CD14-positive monocyte (primary cell): Measurements from ENCODE around the gene SERPINE1. TPM values are rescaled to one million over a fixed set of nuclear protein-coding genes. Genes with fewer than 3 reads are reported as not detected.

Experiments used
- DNase-seq, 3 donors: peaks; one replicate each; pipeline ENCODE4 v3.0.0-alpha.2; 2011 to 2022
- H2AFZ ChIP-seq: 2 replicates; pipeline ENCODE4 v1.6.0; 2012; ENCODE audit warnings: mild to moderate bottlenecking, low read depth, low read length, inconsistent platforms; ENCODE audit not compliant: insufficient read depth, poor library complexity, severe bottlenecking
- H3K27ac ChIP-seq, 2 donors: 1 replicate in 1 of 2; 2 replicates in 1 of 2; pipeline ENCODE4 v1.5.1; 2012 to 2013; ENCODE audit warnings: low read length in 2 of 2, control low read depth in 1 of 2, inconsistent platforms in 1 of 2, low read depth in 1 of 2, mild to moderate bottlenecking in 1 of 2
- H3K27me3 ChIP-seq, 2 donors: one replicate each; pipeline versions ENCODE4 v1.6.0 to v1.6.1; 2011 to 2013; ENCODE audit warnings: low read length in 2 of 2; ENCODE audit not compliant: control insufficient read depth in 2 of 2, insufficient read depth in 2 of 2
- H3K36me3 ChIP-seq, 2 donors: replicated peaks in 1 of 2; 1 replicate in 1 of 2; 2 replicates in 1 of 2; pipeline versions ENCODE4 v1.5.1 to v1.6.1; 2012 to 2013; ENCODE audit warnings: low read length in 2 of 2, control low read depth in 1 of 2, inconsistent platforms in 1 of 2, mild to moderate bottlenecking in 1 of 2; ENCODE audit not compliant: insufficient read depth in 2 of 2, control insufficient read depth in 1 of 2
- H3K4me1 ChIP-seq, 2 donors: 1 replicate in 1 of 2; 2 replicates in 1 of 2; pipeline versions ENCODE4 v1.5.1 to v1.6.1; 2012 to 2013; ENCODE audit warnings: low read length in 2 of 2, control low read depth in 1 of 2, inconsistent platforms in 1 of 2, mild to moderate bottlenecking in 1 of 2, moderate library complexity in 1 of 2; ENCODE audit not compliant: insufficient read depth in 2 of 2, control insufficient read depth in 1 of 2
- H3K4me2 ChIP-seq: replicated peaks from 2 replicates; pipeline ENCODE3; 2012; ENCODE audit warnings: low read length, moderate library complexity, mild to moderate bottlenecking; ENCODE audit not compliant: poor library complexity, severe bottlenecking; ENCODE audit errors: extremely low read depth
- H3K4me3 ChIP-seq, 3 experiments: fragments of 200-600 bp in 1 of 3; sonication (generic) in 1 of 3; replicated peaks in 1 of 3; 1 replicate in 2 of 3; 2 replicates in 1 of 3; pipeline ENCODE4 v1.5.1; 2011 to 2013; ENCODE audit warnings: low read length in 3 of 3, mild to moderate bottlenecking in 3 of 3, control low read depth in 2 of 3, low read depth in 2 of 3, inconsistent platforms in 1 of 3, moderate library complexity in 1 of 3
- H3K79me2 ChIP-seq: 2 replicates; pipeline ENCODE4 v1.6.0; 2012; ENCODE audit warnings: mild to moderate bottlenecking, control low read depth, inconsistent platforms, low read length, moderate library complexity; ENCODE audit not compliant: insufficient read depth
- H3K9ac ChIP-seq: 2 replicates; pipeline ENCODE4 v1.6.0; 2017; ENCODE audit warnings: low read length, mild to moderate bottlenecking; ENCODE audit not compliant: insufficient read depth, poor library complexity, severe bottlenecking
- H3K9me3 ChIP-seq, 2 donors: replicated peaks in 1 of 2; 1 replicate in 1 of 2; 2 replicates in 1 of 2; pipeline versions ENCODE4 v1.5.1 to v1.6.1; 2012 to 2013; ENCODE audit warnings: low read length in 2 of 2, control low read depth in 1 of 2; ENCODE audit not compliant: control insufficient read depth in 1 of 2, insufficient read depth in 1 of 2
- H4K20me1 ChIP-seq: 2 replicates; pipeline ENCODE4 v1.6.0; 2012; ENCODE audit warnings: mild to moderate bottlenecking, low read length, control low read depth, moderate library complexity; ENCODE audit not compliant: insufficient read depth
- H3K27ac Mint-ChIP-seq, 7 donors: one replicate each; pipeline ENCODE4 v1.8.0; 2020; ENCODE audit warnings: mild to moderate bottlenecking in 7 of 7, mixed read lengths in 7 of 7, moderate library complexity in 6 of 7, inconsistent platforms in 2 of 7
- H3K27me3 Mint-ChIP-seq, 3 donors: one replicate each; pipeline ENCODE4 v1.8.0; 2021 to 2022; ENCODE audit warnings: low read depth in 3 of 3, mild to moderate bottlenecking in 3 of 3, mixed read lengths in 3 of 3, moderate library complexity in 3 of 3, inconsistent platforms in 1 of 3
- H3K36me3 Mint-ChIP-seq, 2 donors: one replicate each; pipeline ENCODE4 v1.8.0; 2020; ENCODE audit warnings: mixed read lengths in 2 of 2, inconsistent platforms in 1 of 2, mild to moderate bottlenecking in 1 of 2
- H3K4me1 Mint-ChIP-seq: one replicate; pipeline ENCODE4 v1.8.0; 2020; ENCODE audit warnings: mild to moderate bottlenecking, mixed read lengths
- H3K4me3 Mint-ChIP-seq, 2 donors: one replicate each; pipeline ENCODE4 v1.8.0; 2020; ENCODE audit warnings: mild to moderate bottlenecking in 2 of 2, mixed read lengths in 2 of 2, moderate library complexity in 1 of 2
- H3K9me3 Mint-ChIP-seq, 7 donors: one replicate each; pipeline ENCODE4 v1.8.0; 2020 to 2022; ENCODE audit warnings: mixed read lengths in 7 of 7, mild to moderate bottlenecking in 6 of 7, moderate library complexity in 6 of 7, inconsistent platforms in 2 of 7
- whole genome bisulfite sequencing: methylation state at CpG from one replicate; pipeline ENCODE4 v1.1.5; 2013; ENCODE audit warnings: missing lambda C conversion rate; ENCODE audit not compliant: insufficient coverage; 5-methylcytosine and 5-hydroxymethylcytosine counted together
- intact Hi-C, 2 donors: fragments of 100-400 bp; cut with micrococcal nuclease; formaldehyde crosslinking; loops; one replicate each; pipeline versions ENCODE4 v1.15.0 to v1.15.1; 2023
- polyA plus RNA-seq, 3 donors: library from polyadenylated mRNA; depleted of rRNA in 1 of 3; unstranded in 2 of 3; stranded (reverse) in 1 of 3; fragments of 300-500 nt in 2 of 3; fragments of >200 nt in 1 of 3; fragmentation: Illumina TruSeq in 2 of 3; gene quantifications; 1 replicate in 2 of 3; 2 replicates in 1 of 3; pipeline ENCODE4 v1.2.3, GENCODE V29; 2012 to 2021
- TF ChIP-seq, protein P1 (sequence below): fragments of 200-600 bp; IDR thresholded peaks from one replicate; pipeline ENCODE4 v1.8.0; 2022; ENCODE audit warnings: antibody characterized with exemption, mild to moderate bottlenecking

SERPINE1 gene
- polyA plus RNA-seq, 3 donors: 0.07 to 0.21 (median 0.16) TPM

DNA sequence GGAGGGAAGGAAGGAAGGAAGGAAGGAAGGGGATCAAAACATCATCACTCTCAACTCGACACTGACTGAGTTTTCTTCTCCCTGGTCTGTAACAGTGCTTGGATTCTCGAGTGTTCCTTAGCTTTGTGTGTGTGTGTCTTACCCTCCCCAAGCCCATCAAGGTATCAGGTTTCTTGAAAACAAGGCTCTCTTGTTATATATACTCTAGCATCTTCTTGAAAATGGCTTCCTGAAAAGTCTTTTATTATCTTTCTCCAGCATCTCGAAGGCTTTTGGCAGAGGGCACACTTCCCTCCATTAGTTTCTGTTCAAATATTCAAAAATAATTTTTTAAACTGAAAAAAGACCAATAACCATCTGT is 13.4 kb downstream of the SERPINE1 start:
- H3K9ac ChIP-seq: no peak overlapping the region
- no peak overlapping the region for H3K4me2 ChIP-seq
- Mint-ChIP-seq H3K27ac (peak overlapping the region in 4 of 7 donors; percentile 30 to 73 (median 56)), H3K4me3 (no peak overlapping the region), H3K9me3 (peaks cover 0 to 5% (median 0%) of the 10 kb centered on the region in 7 donors), H3K4me1 (peaks cover 41% of the 10 kb centered on the region), H3K27me3 (peaks cover 17 to 31% (median 29%) of the 10 kb centered on the region in 3 donors), H3K36me3 (peaks cover 0 to 2% of the 10 kb centered on the region in 2 donors)
- H3K27me3 ChIP-seq: peaks cover 0 to 4% of the 10 kb centered on the region in 2 donors
- no peak overlapping the region for H3K27ac ChIP-seq
- H3K36me3 ChIP-seq: no peaks in the 10 kb centered on the region
- H3K4me1 ChIP-seq: peaks cover 21 to 26% of the 10 kb centered on the region in 2 donors
- DNase-seq: no peak
- no peak overlapping the region for H3K4me3 ChIP-seq
- H3K9me3 ChIP-seq: no peaks in the 10 kb centered on the region
- no peaks in the 10 kb centered on the region for H3K79me2 ChIP-seq
- TF ChIP-seq, protein P1, sequence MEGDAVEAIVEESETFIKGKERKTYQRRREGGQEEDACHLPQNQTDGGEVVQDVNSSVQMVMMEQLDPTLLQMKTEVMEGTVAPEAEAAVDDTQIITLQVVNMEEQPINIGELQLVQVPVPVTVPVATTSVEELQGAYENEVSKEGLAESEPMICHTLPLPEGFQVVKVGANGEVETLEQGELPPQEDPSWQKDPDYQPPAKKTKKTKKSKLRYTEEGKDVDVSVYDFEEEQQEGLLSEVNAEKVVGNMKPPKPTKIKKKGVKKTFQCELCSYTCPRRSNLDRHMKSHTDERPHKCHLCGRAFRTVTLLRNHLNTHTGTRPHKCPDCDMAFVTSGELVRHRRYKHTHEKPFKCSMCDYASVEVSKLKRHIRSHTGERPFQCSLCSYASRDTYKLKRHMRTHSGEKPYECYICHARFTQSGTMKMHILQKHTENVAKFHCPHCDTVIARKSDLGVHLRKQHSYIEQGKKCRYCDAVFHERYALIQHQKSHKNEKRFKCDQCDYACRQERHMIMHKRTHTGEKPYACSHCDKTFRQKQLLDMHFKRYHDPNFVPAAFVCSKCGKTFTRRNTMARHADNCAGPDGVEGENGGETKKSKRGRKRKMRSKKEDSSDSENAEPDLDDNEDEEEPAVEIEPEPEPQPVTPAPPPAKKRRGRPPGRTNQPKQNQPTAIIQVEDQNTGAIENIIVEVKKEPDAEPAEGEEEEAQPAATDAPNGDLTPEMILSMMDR: no peak
- intact Hi-C loops: loop anchor here (5.0 to 10.0 kb wide), 3 partner anchors 52 to 144 kb away; partner anchors contain the start of gene FIS1 (in 1 of the 2)
- H2AFZ ChIP-seq: no peak overlapping the region
- no peaks in the 10 kb centered on the region for H4K20me1 ChIP-seq
- no CpG with 5 or more reads among the region's 3 CpGs for WGBS

DNA sequence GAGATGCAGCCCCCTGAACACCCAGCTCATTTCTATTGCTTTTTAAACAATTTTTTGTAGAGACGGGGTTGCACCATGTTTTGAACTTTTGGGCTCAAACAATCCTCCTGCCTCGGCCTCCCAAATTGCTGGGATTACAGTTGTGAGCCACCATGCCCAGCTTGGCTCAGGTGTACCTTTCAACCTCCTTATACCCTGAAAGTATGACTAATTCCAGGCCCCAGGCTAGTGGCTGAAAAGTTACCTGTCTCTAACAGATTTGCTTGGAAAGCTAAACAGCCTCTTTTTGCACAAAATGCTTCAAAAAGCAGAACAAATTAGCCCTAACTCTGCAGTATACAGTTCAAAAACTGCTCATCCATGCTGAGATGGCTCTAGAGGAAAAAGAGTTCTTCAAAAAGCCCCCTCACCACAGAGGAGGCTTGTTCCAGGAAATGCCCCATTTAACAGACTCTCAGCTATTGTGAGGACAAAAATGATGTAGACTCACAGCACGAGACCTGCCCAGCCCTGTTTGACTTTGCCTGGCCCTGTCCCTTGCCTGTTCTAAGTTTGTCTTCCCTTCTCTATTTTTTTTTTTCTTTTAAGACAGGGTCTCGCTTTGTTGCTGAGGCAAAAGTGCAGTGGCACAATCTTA is 14.0 kb downstream of the SERPINE1 start:
- no peak for DNase-seq
- intact Hi-C loops: loop anchor here (5.0 to 10.0 kb wide), 3 partner anchors 51 to 144 kb away; partner anchors contain the start of gene FIS1 (in 1 of the 2)
- no peaks in the 10 kb centered on the region for H3K9me3 ChIP-seq
- Mint-ChIP-seq H3K9me3 (peaks cover 0 to 5% (median 0%) of the 10 kb centered on the region in 7 donors), H3K4me3 (no peak overlapping the region), H3K36me3 (peaks cover 0 to 2% of the 10 kb centered on the region in 2 donors), H3K27ac (peak overlapping the region in 3 of 7 donors; percentile 15 to 80 (median 73)), H3K27me3 (peaks cover 16 to 30% (median 28%) of the 10 kb centered on the region in 3 donors), H3K4me1 (peaks cover 38% of the 10 kb centered on the region)
- H3K36me3 ChIP-seq: no peaks in the 10 kb centered on the region
- H3K4me1 ChIP-seq: peaks cover 20 to 21% of the 10 kb centered on the region in 2 donors
- no peak overlapping the region for H3K4me2 ChIP-seq
- no peaks in the 10 kb centered on the region for H3K27me3 ChIP-seq
- no peaks in the 10 kb centered on the region for H4K20me1 ChIP-seq
- no peak overlapping the region for H3K4me3 ChIP-seq
- no peak overlapping the region for H2AFZ ChIP-seq
- TF ChIP-seq, protein P1: no peak
- H3K9ac ChIP-seq: no peak overlapping the region
- H3K27ac ChIP-seq: no peak overlapping the region
- 95% methylated on average over 2 of the region's 4 CpGs for WGBS
- H3K79me2 ChIP-seq: no peaks in the 10 kb centered on the region
